ENCODE data around the gene TSPAN5.

- TF ChIP-seq, protein P1, sequence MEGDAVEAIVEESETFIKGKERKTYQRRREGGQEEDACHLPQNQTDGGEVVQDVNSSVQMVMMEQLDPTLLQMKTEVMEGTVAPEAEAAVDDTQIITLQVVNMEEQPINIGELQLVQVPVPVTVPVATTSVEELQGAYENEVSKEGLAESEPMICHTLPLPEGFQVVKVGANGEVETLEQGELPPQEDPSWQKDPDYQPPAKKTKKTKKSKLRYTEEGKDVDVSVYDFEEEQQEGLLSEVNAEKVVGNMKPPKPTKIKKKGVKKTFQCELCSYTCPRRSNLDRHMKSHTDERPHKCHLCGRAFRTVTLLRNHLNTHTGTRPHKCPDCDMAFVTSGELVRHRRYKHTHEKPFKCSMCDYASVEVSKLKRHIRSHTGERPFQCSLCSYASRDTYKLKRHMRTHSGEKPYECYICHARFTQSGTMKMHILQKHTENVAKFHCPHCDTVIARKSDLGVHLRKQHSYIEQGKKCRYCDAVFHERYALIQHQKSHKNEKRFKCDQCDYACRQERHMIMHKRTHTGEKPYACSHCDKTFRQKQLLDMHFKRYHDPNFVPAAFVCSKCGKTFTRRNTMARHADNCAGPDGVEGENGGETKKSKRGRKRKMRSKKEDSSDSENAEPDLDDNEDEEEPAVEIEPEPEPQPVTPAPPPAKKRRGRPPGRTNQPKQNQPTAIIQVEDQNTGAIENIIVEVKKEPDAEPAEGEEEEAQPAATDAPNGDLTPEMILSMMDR (IDR thresholded peaks at IDR 0.05; ENCODE audit: poor library complexity), result no peak
- TF ChIP-seq EZH2phosphoT487 (IDR thresholded peaks at IDR 0.05; ENCODE audit: low read depth, severe bottlenecking, unreplicated experiment), result no peak
Measured at GRCh38 chr4:98468709-98469108, 189.7 kb downstream of the TSPAN5 start.

All from hepatocyte (in vitro differentiated cells).